GM12892 (cell line): ENCODE results near the gene PDE8B.

ENCODE experiments used
- POLR2A ChIP-seq: IDR thresholded peaks from 2 replicates; pipeline ENCODE4 v1.6.1; 2011; ENCODE audit warnings: low read depth, low read length, control low read depth
- POLR2AphosphoS5 ChIP-seq: IDR thresholded peaks from 2 replicates; pipeline ENCODE4 v1.6.1; 2011; ENCODE audit warnings: low read depth, low read length, control low read depth
- TAF1 ChIP-seq: IDR thresholded peaks from 2 replicates; pipeline ENCODE4 v1.6.1; 2011; ENCODE audit warnings: low read depth, mild to moderate bottlenecking, control low read depth, low read length, borderline replicate concordance

DNA sequence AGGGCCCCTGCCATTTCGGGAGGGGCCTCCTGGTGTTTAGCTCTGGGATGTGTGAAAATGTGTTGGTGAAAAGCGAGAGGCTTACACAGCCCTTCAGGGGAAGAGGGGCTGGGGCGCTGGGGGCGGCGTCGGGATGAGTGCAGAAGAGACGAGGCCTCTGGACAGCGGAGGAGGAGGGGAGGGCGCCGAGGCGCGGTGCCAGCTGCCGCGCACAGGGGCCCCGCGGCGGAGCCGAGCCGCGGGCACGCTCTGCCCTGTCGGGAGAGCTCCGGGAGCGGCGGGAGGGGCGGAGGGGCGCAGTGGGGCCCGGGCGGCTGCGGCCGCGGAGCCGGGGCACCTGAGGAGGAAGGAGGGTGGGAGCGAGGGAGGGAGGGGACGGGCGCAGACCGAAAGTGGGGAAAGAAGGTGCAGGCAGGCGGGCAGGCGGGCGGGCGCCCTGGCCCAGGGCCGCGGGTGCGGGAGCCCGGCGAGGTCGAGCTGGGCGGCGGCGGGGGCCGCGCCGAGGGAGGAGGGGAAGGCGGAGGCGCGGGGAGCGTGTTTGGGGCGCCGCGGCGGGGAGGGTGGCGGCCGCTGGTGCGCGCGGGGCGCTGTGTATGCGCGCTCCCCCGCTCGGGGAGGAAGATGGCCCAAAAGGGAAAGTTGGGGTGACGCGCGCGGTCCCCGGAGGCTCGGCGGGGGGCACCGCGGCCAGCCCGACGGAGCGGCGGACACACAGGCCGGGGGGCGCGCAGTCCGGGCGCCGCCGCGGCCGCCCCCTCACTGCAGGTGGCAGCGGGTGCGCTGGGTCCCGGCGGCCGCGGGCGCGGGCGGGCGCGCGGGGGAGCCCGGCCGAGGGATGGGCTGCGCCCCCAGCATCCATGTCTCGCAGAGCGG, at the start of gene PDE8B:
- no peak for TF ChIP-seq TAF1
- TF ChIP-seq POLR2A, result no peak
- no peak for TF ChIP-seq POLR2AphosphoS5
